WTC11 (cell line): Measurements from ENCODE around the gene TAF15. TPM values are rescaled to one million over a fixed set of nuclear protein-coding genes. Genes with fewer than 3 reads are reported as not detected.

ENCODE experiments used
- ATAC-seq: fragments of 200-7000 bp; cut with Tn5 transposase; 2 replicates; pipeline ENCODE4 v1.10.0; 2021; ENCODE audit warnings: mild to moderate bottlenecking, moderate library complexity
- CTCF ChIA-PET: fragments of 300-600 bp; sonication (Branson Sonifier 250); formaldehyde crosslinking; loops from one replicate; lab custom pipeline; 2021; ENCODE audit warnings: antibody characterized with exemption; lab: Charles Lee
- POLR2A ChIA-PET: fragments of 350-600 bp; sonication (Branson Sonifier 250); formaldehyde crosslinking; loops from one replicate; lab custom pipeline; 2021; ENCODE audit warnings: antibody characterized with exemption; lab: Charles Lee
- DNase-seq: peaks from one replicate; pipeline ENCODE4 v3.0.0; 2021; ENCODE audit warnings: low spot score
- H3K27ac Mint-ChIP-seq: 2 replicates; pipeline ENCODE4 v1.8.0; 2021; ENCODE audit warnings: mixed read lengths
- H3K27me3 Mint-ChIP-seq: 2 replicates; pipeline ENCODE4 v1.8.0; 2021; ENCODE audit warnings: low read depth, mild to moderate bottlenecking, moderate library complexity, mixed read lengths
- H3K36me3 Mint-ChIP-seq: 2 replicates; pipeline ENCODE4 v1.8.0; 2021; ENCODE audit warnings: mixed read lengths
- H3K4me1 Mint-ChIP-seq: 2 replicates; pipeline ENCODE4 v1.8.0; 2022; ENCODE audit warnings: mixed read lengths
- H3K4me3 Mint-ChIP-seq: 2 replicates; pipeline ENCODE4 v1.8.0; 2021; ENCODE audit warnings: mild to moderate bottlenecking, moderate library complexity, mixed read lengths
- H3K9me3 Mint-ChIP-seq: 2 replicates; pipeline ENCODE4 v1.8.0; 2021; ENCODE audit warnings: mixed read lengths
- ATF1 ChIP-seq: sonication (generic); formaldehyde crosslinking; IDR thresholded peaks from 2 replicates; pipeline ENCODE4 v1.8.1; 2023; ENCODE audit warnings: mild to moderate bottlenecking, moderate library complexity, missing genetic modification reagents
- JUN ChIP-seq: sonication (generic); formaldehyde crosslinking; IDR thresholded peaks from 2 replicates; pipeline ENCODE4 v1.8.0; 2023; ENCODE audit warnings: mild to moderate bottlenecking, missing genetic modification reagents
- MYBL2 ChIP-seq: sonication (generic); formaldehyde crosslinking; IDR thresholded peaks from 2 replicates; pipeline ENCODE4 v1.8.1; 2023; ENCODE audit warnings: mild to moderate bottlenecking, moderate library complexity, missing genetic modification reagents
- PRRX2 ChIP-seq: fragments of 250-450 bp; sonication (Bioruptor Pico); IDR thresholded peaks from 2 replicates; pipeline ENCODE4 v1.8.0; 2021; ENCODE audit warnings: mild to moderate bottlenecking
- RELA ChIP-seq: sonication (generic); formaldehyde crosslinking; IDR thresholded peaks from 2 replicates; pipeline ENCODE4 v1.8.1; 2022; ENCODE audit warnings: missing genetic modification reagents, mild to moderate bottlenecking, borderline replicate concordance
- RORB ChIP-seq: fragments of 250-450 bp; sonication (Bioruptor Pico); IDR thresholded peaks from 2 replicates; pipeline ENCODE4 v1.9.0; 2021; ENCODE audit warnings: mild to moderate bottlenecking
- SP1 ChIP-seq: sonication (generic); formaldehyde crosslinking; conservative IDR thresholded peaks from 2 replicates; pipeline ENCODE4 v1.8.1; 2022; ENCODE audit warnings: missing genetic modification reagents
- TP53 ChIP-seq: sonication (generic); formaldehyde crosslinking; IDR thresholded peaks from 2 replicates; pipeline ENCODE4 v1.8.1; 2023; ENCODE audit warnings: mild to moderate bottlenecking, missing genetic modification reagents
- ZNF317 ChIP-seq: sonication (generic); formaldehyde crosslinking; IDR thresholded peaks from 2 replicates; pipeline ENCODE4 v1.8.1; 2023; ENCODE audit warnings: low read depth, mild to moderate bottlenecking, moderate library complexity, missing genetic modification reagents, borderline replicate concordance
- ZNF671 ChIP-seq: fragments of 250-450 bp; sonication (Bioruptor Pico); IDR thresholded peaks from 2 replicates; pipeline ENCODE4 v1.8.0; 2021; ENCODE audit warnings: mild to moderate bottlenecking
- total RNA-seq: library from RNA; stranded (reverse); gene quantifications from 3 replicates; pipeline ENCODE4 v1.2.3, GENCODE V29; 2021
- TF ChIP-seq, protein P1 (sequence below): sonication (generic); formaldehyde crosslinking; IDR thresholded peaks from 2 replicates; pipeline ENCODE4 v1.8.1; 2023; ENCODE audit warnings: mild to moderate bottlenecking, missing genetic modification reagents
- TF ChIP-seq, protein P2 (sequence below): fragments of 250-450 bp; sonication (Bioruptor Pico); IDR thresholded peaks from 2 replicates; pipeline ENCODE4 v1.9.0; 2021; ENCODE audit warnings: mild to moderate bottlenecking, borderline replicate concordance
- TF ChIP-seq, protein P3 (sequence below): fragments of 250-450 bp; sonication (Bioruptor Pico); conservative IDR thresholded peaks from 2 replicates; pipeline ENCODE4 v1.9.0; 2021; ENCODE audit warnings: mild to moderate bottlenecking
- TF ChIP-seq, protein P4 (sequence below): sonication (generic); formaldehyde crosslinking; IDR thresholded peaks from 2 replicates; pipeline ENCODE4 v1.8.0; 2023; ENCODE audit warnings: mild to moderate bottlenecking, missing genetic modification reagents
- TF ChIP-seq, protein P5 (sequence below): fragments of 250-450 bp; sonication (Bioruptor Pico); IDR thresholded peaks from 2 replicates; pipeline ENCODE4 v1.9.0; 2021; ENCODE audit warnings: mild to moderate bottlenecking
- TF ChIP-seq, protein P6 (sequence below): sonication (generic); formaldehyde crosslinking; conservative IDR thresholded peaks from 2 replicates; pipeline ENCODE4 v1.8.1; 2022; ENCODE audit warnings: mild to moderate bottlenecking, missing genetic modification reagents
- TF ChIP-seq, protein P7 (sequence below): sonication (generic); formaldehyde crosslinking; IDR thresholded peaks from 2 replicates; pipeline ENCODE4 v1.8.0; 2022; ENCODE audit warnings: missing genetic modification reagents

TAF15 gene
- total RNA-seq, 1 experiment from 2014 or later, result 273 TPM

DNA sequence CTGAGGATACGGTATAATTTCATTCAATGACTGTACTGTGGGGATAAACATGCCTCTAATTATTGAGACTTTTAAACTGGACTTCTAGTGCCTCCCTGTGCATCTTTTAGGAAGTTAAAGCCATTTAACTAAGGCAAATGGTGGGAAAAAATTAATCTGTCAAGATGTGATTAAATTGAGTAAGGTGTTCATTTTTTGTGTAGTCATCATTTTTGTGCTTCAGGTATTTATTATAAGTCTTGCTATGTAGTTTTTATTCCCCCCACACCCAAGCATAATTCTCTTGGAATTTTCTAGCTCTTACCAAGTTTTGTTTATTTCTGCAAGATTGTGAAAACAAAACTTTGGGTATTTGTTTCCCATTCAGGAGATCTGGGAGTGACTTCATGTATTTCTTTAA is 10.2 kb downstream of the TAF15 start:
- POLR2A ChIA-PET, result interaction anchor here (0.9 kb wide), 1 partner anchor 11 kb away, joined by 3 read pairs; the partner anchor contains the start of gene TAF15
- H3K9me3 Mint-ChIP-seq, result no peaks in the 10 kb centered on the region
- no peak overlapping the region for H3K27ac Mint-ChIP-seq
- CTCF ChIA-PET, result interaction anchor here (1.3 kb wide), 1 partner anchor 55 kb away, joined by 3 read pairs; no protein-coding TSS in a partner anchor
- DNase-seq, result no peak
- peaks cover 62% of the 10 kb centered on the region for H3K36me3 Mint-ChIP-seq
- TF ChIP-seq RELA (CRISPR knock-in tag), result no peak
- no peak for TF ChIP-seq ATF1 (CRISPR knock-in tag)
- no peak for TF ChIP-seq ZNF317 (CRISPR knock-in tag)
- TF ChIP-seq, protein P1, sequence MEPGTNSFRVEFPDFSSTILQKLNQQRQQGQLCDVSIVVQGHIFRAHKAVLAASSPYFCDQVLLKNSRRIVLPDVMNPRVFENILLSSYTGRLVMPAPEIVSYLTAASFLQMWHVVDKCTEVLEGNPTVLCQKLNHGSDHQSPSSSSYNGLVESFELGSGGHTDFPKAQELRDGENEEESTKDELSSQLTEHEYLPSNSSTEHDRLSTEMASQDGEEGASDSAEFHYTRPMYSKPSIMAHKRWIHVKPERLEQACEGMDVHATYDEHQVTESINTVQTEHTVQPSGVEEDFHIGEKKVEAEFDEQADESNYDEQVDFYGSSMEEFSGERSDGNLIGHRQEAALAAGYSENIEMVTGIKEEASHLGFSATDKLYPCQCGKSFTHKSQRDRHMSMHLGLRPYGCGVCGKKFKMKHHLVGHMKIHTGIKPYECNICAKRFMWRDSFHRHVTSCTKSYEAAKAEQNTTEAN (CRISPR knock-in tag), result no peak
- TF ChIP-seq, protein P2, sequence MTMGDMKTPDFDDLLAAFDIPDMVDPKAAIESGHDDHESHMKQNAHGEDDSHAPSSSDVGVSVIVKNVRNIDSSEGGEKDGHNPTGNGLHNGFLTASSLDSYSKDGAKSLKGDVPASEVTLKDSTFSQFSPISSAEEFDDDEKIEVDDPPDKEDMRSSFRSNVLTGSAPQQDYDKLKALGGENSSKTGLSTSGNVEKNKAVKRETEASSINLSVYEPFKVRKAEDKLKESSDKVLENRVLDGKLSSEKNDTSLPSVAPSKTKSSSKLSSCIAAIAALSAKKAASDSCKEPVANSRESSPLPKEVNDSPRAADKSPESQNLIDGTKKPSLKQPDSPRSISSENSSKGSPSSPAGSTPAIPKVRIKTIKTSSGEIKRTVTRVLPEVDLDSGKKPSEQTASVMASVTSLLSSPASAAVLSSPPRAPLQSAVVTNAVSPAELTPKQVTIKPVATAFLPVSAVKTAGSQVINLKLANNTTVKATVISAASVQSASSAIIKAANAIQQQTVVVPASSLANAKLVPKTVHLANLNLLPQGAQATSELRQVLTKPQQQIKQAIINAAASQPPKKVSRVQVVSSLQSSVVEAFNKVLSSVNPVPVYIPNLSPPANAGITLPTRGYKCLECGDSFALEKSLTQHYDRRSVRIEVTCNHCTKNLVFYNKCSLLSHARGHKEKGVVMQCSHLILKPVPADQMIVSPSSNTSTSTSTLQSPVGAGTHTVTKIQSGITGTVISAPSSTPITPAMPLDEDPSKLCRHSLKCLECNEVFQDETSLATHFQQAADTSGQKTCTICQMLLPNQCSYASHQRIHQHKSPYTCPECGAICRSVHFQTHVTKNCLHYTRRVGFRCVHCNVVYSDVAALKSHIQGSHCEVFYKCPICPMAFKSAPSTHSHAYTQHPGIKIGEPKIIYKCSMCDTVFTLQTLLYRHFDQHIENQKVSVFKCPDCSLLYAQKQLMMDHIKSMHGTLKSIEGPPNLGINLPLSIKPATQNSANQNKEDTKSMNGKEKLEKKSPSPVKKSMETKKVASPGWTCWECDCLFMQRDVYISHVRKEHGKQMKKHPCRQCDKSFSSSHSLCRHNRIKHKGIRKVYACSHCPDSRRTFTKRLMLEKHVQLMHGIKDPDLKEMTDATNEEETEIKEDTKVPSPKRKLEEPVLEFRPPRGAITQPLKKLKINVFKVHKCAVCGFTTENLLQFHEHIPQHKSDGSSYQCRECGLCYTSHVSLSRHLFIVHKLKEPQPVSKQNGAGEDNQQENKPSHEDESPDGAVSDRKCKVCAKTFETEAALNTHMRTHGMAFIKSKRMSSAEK (CRISPR knock-in tag), result no peak
- no peak for TF ChIP-seq MYBL2 (CRISPR knock-in tag)
- TF ChIP-seq, protein P3, sequence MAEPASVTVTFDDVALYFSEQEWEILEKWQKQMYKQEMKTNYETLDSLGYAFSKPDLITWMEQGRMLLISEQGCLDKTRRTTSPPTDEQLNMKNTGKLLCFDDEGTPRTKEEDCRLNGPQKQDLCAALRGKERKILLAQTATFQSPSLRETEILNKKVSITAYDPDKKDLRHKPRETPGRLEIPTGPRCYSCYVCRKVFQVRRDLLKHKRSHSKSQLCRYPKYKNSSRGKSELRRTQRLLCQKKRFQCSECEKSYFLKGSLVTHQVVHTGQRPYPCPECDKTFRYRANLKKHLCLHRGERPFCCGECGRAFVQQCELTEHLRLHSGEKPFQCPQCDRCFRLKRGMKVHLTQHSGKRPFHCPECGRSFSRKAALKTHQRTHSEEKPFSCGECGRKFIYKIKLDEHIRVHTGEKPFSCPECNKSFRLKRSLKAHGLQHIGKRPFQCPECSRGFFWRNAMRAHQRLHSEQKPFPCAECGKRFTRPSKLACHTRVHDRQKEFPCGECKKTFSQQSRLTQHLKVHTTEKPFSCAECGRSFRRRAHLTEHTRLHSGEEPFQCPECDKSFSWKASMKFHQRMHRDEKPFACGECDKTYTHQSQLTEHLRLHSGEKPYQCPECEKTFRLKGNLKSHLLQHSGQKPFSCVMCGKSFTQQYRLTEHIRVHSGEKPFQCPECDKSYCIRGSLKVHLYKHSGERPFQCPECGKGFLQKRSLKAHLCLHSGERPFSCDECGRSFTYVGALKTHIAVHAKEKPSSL, result no peak
- TF ChIP-seq RORB (CRISPR knock-in tag), result no peak
- TF ChIP-seq ZNF671 (CRISPR knock-in tag), result no peak
- TF ChIP-seq, protein P4, sequence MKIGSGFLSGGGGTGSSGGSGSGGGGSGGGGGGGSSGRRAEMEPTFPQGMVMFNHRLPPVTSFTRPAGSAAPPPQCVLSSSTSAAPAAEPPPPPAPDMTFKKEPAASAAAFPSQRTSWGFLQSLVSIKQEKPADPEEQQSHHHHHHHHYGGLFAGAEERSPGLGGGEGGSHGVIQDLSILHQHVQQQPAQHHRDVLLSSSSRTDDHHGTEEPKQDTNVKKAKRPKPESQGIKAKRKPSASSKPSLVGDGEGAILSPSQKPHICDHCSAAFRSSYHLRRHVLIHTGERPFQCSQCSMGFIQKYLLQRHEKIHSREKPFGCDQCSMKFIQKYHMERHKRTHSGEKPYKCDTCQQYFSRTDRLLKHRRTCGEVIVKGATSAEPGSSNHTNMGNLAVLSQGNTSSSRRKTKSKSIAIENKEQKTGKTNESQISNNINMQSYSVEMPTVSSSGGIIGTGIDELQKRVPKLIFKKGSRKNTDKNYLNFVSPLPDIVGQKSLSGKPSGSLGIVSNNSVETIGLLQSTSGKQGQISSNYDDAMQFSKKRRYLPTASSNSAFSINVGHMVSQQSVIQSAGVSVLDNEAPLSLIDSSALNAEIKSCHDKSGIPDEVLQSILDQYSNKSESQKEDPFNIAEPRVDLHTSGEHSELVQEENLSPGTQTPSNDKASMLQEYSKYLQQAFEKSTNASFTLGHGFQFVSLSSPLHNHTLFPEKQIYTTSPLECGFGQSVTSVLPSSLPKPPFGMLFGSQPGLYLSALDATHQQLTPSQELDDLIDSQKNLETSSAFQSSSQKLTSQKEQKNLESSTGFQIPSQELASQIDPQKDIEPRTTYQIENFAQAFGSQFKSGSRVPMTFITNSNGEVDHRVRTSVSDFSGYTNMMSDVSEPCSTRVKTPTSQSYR (CRISPR knock-in tag), result no peak
- no peak for TF ChIP-seq JUN
- TF ChIP-seq SP1 (CRISPR knock-in tag), result no peak
- TF ChIP-seq, all 79 proteins: peak for 0
- Mint-ChIP-seq H3K4me1 (0 out of 2 replicates have a peak, but pooled peaks cover 3% of the 10 kb centered on the region), H3K4me3 (no peak overlapping the region), H3K27me3 (no peaks in the 10 kb centered on the region)
- ATAC-seq, result no peak

DNA sequence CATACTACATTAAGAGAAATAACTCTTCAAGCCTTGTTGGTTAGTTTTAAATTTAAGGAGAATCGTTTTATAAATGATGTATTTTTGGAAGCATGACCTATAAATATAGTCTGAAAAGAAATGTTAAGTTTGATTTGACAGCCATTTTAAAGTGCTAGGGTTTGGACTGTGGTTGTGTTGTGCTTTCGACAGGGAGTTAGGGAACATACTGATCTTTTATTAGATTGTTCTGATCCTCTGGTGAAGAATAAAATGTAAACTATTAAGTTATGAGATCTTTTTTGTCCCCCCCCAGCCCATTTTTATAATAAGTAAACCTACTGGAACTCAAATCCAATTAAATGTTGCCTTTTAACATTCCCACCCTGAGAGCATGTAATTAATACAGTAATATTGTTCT is 12.0 kb downstream of the TAF15 start:
- no peak for ATAC-seq
- Mint-ChIP-seq H3K27ac (no peak overlapping the region), H3K4me3 (no peak overlapping the region), H3K9me3 (no peaks in the 10 kb centered on the region), H3K36me3 (peaks cover 76% of the 10 kb centered on the region), H3K4me1 (no peaks in the 10 kb centered on the region), H3K27me3 (no peaks in the 10 kb centered on the region)
- ChIA-PET POLR2A (no interaction called here), CTCF (interaction anchor here (1.4 kb wide), 1 partner anchor 13 kb away, joined by 4 read pairs; the partner anchor contains the start of gene TAF15)
- DNase-seq, result no peak
- no peak for TF ChIP-seq RORB (CRISPR knock-in tag)
- TF ChIP-seq, protein P5, sequence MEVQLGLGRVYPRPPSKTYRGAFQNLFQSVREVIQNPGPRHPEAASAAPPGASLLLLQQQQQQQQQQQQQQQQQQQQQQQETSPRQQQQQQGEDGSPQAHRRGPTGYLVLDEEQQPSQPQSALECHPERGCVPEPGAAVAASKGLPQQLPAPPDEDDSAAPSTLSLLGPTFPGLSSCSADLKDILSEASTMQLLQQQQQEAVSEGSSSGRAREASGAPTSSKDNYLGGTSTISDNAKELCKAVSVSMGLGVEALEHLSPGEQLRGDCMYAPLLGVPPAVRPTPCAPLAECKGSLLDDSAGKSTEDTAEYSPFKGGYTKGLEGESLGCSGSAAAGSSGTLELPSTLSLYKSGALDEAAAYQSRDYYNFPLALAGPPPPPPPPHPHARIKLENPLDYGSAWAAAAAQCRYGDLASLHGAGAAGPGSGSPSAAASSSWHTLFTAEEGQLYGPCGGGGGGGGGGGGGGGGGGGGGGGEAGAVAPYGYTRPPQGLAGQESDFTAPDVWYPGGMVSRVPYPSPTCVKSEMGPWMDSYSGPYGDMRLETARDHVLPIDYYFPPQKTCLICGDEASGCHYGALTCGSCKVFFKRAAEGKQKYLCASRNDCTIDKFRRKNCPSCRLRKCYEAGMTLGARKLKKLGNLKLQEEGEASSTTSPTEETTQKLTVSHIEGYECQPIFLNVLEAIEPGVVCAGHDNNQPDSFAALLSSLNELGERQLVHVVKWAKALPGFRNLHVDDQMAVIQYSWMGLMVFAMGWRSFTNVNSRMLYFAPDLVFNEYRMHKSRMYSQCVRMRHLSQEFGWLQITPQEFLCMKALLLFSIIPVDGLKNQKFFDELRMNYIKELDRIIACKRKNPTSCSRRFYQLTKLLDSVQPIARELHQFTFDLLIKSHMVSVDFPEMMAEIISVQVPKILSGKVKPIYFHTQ (CRISPR knock-in tag), result no peak
- TF ChIP-seq PRRX2 (CRISPR knock-in tag), result no peak
- TF ChIP-seq TP53 (CRISPR knock-in tag), result no peak
- TF ChIP-seq, protein P6, sequence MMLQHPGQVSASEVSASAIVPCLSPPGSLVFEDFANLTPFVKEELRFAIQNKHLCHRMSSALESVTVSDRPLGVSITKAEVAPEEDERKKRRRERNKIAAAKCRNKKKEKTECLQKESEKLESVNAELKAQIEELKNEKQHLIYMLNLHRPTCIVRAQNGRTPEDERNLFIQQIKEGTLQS (CRISPR knock-in tag), result no peak
- TF ChIP-seq, protein P7, sequence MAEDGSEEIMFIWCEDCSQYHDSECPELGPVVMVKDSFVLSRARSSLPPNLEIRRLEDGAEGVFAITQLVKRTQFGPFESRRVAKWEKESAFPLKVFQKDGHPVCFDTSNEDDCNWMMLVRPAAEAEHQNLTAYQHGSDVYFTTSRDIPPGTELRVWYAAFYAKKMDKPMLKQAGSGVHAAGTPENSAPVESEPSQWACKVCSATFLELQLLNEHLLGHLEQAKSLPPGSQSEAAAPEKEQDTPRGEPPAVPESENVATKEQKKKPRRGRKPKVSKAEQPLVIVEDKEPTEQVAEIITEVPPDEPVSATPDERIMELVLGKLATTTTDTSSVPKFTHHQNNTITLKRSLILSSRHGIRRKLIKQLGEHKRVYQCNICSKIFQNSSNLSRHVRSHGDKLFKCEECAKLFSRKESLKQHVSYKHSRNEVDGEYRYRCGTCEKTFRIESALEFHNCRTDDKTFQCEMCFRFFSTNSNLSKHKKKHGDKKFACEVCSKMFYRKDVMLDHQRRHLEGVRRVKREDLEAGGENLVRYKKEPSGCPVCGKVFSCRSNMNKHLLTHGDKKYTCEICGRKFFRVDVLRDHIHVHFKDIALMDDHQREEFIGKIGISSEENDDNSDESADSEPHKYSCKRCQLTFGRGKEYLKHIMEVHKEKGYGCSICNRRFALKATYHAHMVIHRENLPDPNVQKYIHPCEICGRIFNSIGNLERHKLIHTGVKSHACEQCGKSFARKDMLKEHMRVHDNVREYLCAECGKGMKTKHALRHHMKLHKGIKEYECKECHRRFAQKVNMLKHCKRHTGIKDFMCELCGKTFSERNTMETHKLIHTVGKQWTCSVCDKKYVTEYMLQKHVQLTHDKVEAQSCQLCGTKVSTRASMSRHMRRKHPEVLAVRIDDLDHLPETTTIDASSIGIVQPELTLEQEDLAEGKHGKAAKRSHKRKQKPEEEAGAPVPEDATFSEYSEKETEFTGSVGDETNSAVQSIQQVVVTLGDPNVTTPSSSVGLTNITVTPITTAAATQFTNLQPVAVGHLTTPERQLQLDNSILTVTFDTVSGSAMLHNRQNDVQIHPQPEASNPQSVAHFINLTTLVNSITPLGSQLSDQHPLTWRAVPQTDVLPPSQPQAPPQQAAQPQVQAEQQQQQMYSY (CRISPR knock-in tag), result no peak
